Right renal pelvis (tissue), 4 donors: ENCODE data around the gene CDNF. TPM values are rescaled to one million over a fixed set of nuclear protein-coding genes. Genes with fewer than 3 reads are reported as not detected.

Experiments
- DNase-seq, 4 donors: peaks; one replicate each; pipeline ENCODE4 v3.0.0-alpha.2; 2013; ENCODE audit warnings: low read depth in 4 of 4, low spot score in 3 of 4, missing footprints in 1 of 4
- polyA plus RNA-seq, 4 donors: library from polyadenylated mRNA; unstranded; fragments of 120-200 nt; gene quantifications; one replicate each; pipeline ENCODE4 v1.2.1, GENCODE V29; 2013; ENCODE audit not compliant: insufficient read length in 4 of 4

The CDNF gene
- polyA plus RNA-seq, 4 donors, result 2.6 to 4.6 (median 2.8) TPM

DNA sequence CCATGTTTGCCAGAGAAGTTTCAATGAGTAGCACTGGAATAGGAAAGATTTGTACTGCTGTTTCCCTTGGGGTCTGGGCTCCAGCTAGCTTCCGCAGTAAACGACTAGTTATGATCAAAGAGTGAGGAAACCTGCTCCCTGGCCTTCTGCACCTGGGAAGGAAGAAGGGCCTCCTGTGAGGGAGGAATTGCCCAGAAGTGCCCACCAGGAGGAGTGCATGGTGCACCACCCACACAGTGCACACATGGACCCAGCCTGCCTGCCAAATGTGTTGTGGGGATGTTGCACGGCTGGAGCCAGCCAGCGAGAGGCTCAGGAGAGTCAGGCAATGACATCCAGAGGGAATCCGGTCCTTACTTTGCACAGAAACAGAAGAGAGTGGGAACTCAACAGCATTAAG is 36.1 kb downstream of the CDNF start:
- no peak for DNase-seq

DNA sequence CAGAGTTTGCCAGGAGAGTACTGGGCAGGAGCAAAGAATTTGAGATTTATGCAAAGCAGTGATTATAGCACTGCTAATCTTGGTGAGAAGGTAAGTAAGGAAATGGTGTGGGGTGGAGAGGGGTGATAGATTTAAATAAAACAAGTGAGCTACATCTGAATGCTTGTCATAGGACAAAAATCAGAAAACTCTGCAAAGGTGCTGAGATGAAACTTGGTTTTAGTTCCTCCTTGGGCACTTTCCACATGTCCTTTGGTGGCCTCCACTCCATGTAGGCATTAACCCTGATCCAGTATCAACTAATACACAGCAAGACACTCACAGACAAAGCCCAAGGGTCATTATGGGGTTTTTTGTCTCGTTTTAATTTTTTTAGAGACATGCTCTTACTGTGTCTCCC is 37.4 kb downstream of the CDNF start:
- no peak for DNase-seq

DNA sequence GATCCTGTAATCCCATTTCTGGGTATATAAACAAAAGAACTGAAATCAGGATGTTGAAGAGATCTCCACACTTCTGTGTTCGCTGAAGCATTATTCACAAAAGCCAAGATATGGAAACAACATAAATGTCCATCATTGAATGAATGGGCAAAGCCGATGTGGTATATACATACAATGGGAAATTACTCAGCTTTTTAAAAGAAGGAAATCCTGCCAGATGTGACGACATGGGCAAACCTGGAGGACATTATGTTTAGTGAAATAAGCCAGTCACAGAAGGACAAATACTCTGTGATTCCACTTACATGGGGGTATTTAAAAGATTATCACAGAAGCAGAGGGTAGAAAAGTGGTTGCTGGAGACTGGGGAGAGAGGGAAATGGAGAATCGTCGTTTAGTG is 39.2 kb downstream of the CDNF start:
- DNase-seq, result no peak

DNA sequence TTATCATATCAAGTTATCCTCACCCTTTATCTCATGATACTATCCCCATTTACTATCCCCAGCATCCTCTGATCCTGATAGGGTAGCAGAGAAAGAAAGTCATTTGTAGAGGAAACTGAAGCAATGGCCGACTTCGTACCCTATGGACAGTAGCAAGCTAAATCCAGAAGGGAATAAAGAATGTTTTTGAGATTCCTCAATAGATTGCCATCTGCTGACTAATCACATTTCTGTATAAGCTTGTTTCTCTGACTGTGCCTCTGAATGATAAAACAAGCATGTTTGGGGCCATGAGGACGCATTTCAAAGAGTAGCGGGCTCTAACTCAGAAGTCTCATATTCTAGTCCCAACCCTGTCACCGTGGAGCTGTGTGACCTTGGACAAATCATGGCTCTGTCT is 49.9 kb downstream of the CDNF start:
- DNase-seq, result no peak

DNA sequence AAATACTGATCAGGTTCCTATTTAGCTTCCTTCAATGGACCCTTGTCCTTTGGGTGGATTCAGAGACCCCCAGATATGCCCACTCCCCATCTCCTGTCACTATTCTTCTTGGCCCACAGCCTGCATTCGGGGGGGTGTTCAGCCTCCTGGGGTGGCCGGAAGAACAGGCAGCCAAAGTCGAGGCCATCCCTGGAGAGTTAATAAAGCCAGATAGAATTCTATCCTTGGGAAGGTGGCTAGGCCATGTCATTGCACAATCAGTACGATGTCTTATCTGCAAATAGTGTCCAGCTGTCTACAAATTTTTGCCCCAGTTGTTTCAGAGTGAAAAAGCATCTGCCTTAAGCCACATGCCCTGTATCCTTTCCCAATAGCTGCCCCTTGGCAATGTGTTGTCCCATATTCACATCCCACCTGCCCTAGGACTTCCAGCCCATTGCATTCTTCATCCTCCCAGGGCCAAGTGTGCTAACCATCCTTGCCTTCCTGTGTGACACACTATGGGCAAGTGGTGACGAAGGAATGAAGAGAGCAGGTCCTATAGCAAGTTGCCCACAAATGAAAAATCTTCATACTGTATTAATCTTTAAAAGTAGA is 53.3 kb downstream of the CDNF start:
- DNase-seq, result no peak

DNA sequence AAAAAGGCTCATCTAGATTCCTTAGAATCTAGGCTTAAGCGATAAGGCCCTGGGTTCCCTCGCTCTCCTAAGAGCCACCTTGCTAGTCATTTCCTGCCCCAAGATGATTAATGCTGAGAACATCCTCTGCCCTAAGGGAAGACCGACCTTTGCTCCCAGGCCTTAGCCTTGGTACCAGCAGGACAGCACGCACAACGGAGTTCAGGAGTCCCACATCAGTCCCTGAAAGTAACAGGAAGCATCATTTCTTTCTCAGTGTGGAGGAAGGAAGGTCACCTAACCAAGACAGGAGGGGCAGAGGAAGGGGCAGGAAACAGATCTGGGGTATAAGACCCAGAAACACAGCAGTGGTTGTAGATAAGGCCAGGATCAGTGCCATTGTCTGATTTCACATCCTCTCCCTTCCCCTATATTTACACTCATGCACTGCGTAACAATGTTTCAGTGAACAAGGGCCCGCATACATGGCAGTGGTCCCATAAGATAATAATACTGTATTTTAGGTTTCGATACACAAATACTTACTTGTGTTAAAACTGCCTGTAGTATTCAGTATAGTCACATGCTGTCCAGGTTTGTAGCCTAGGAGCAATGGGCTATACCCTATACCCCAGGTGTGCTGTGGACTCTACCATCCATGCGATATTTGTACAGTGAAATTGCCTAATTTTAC is 55.0 kb downstream of the CDNF start:
- DNase-seq, result no peak

DNA sequence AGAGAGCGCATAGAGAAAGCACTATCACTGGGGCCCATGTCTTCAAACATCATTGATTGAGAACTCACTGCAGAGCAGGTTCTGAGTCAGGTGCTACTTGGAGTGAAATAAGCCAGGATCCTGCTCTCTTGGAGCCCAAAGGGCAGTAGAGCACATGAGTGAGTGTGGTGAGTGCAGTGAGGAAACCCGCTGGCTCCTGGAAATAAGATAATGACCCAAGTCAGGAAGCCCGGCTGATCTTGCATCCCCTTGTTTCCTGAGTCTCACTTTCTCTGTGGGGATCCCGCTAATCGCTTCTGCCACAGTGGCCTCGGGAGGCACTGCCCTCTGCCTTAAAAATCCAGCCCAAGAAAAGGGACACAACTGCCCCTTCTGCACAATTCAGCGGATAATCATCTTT is 56.1 kb downstream of the CDNF start:
- no peak for DNase-seq

DNA sequence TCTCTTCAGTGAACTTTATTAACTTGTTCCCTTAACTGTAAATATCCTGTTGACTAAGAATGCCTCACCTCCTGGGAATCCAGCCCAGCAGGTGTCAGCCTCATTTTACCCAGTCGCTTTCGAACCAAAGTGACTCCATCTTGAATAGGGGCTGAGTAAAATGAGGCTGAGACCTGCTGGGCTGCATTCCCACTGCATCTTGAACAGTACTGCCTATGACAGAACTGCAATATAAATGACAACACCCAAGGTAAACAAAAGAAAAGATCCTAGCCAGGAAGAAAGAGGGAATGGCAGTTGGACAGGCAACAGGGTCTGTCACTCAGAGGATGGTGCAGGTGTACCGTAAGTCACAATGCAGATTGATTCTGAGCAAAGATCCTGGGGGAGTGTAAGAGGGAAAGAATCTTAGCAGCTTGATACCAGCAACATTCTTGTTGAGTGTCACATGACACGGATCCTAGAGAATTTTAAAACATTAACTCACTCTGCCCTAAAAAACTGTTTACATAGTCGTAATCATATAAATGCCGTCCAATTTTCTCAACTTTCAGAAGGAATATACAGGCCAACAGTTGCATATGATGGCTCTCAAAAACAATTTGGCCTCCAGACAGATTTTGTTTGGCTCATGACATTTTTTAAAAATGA is 58.7 kb downstream of the CDNF start:
- DNase-seq, result no peak

DNA sequence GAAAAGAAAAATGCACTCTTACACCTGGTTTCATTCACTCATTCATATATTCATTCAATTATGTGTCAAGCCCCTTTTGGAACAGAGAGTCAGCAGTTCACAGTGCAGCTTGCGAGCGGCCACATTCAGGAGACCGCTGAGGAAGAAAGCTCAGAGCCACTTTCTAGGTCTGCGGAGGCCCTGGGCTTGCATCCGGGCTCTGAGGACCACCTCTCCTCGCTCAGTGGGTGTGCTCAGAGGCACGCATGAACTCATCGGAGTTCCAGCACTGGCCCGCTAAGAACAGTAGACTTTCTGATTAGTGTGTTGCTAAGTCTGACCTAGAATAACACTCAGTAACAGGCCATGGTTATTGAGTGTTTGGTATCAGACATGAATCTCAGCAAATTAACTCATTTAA is 61.3 kb downstream of the CDNF start:
- no peak for DNase-seq

DNA sequence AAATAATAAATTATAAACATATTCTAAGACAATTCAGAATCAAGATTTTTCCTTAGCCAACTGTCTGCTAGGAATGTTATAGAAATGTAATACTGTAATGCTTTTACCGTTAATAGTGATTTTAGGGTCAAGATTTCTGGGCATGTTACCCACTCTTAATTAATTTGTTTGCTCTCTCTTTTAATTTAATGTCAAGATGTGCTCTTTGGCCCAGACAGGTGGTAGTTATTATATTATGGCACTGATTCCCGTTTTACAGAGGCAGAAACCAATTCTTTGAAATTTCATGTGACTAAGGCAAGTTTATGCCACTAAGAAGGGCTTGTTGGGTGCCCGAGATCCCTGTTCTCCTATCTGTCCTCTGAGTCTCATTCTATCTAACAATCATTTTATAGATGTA is 62.2 kb downstream of the CDNF start:
- no peak for DNase-seq

DNA sequence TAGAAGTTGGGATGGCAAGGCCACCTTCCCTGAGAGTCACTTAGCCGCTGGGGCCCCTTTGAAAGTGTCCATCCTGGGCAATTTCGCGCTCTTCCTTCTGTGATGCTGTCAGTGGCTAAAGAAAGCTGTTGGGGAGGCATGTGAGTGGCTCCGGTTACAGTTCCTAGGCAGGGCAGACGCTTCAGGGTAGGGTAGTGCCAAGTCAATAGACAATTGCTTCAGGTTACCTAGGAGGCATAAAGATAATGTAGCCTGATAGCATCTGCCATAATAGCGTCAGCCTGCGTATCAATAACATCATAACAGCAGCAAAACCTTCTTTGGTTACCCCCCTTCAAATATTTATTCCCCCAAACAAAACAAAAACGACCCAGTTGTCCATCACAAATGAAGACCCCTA is 63.0 kb downstream of the CDNF start, which contains the start of gene FAM107B:
FAM107B (minus strand) TSS at position 101 of the 400 bp plus-strand sequence. CDS start 234 bp downstream, outside the sequence.
- DNase-seq, result no peak

DNA sequence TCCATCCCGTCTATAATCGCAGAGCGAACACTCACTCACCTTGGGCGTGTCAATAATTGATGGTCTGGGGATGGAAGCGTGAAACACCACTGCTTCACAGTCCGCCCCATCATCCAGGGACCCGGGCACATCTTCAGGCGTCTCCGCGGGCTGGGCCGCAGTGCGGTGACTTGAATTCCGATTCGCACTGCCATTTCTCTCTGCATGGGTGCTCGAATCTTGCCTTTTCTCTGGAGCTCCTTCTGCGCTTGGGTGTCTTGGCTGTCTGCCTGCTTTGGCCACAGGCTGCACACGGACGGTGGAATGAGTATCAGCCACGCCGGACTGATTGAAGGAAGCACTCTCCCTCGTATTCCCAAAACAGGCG is 63.6 kb downstream of the CDNF start:
- DNase-seq, result no peak

DNA sequence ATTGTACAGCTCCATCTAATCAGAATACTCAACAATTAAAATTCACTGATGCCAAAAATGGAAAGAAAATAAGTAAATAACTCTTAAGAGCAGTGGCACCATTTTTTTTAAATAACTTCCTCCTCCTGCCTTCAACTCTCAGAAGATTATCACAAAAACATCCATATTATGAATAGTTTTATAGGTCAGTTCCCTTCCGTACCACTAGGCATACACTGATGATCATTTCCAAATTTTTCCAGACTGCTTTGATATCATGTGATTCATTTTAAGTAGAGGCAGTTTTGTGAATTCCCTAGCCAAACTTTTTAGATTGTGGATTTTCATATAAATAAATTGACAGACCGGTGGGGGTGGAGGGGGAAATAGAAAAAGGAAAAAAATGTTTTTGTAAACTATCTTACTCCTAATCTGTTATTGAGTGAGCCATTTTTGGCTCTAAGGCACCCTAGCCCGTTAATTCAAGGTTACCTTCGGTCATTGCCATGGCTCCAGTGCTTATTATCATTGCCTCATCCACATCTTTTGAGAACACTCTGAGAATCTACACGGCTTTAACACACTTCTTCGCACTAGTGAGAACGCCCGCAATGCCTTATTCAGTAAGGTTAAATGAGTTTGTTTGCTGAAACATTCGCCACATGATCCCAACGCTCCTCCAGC is 64.2 kb downstream of the CDNF start:
- no peak for DNase-seq

DNA sequence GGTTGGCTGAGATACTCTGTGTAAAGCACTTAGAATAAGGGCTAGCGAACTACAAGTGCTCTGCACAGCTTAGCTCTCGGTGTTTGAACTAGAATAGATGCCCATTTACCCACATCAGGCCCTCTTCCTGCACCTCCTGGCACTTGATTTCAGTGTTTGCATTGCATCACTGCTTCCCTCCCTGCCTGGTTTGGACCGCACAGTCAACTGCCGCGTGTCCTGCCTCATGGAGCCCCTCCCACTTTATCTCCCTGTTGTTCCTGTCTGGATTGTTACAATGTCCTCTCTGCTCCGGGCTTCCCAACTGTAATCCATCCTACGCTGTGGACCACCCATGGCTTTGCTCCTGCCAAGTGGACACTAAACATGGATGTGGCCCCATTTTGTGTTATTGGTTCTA is 65.4 kb downstream of the CDNF start:
- DNase-seq, result no peak

DNA sequence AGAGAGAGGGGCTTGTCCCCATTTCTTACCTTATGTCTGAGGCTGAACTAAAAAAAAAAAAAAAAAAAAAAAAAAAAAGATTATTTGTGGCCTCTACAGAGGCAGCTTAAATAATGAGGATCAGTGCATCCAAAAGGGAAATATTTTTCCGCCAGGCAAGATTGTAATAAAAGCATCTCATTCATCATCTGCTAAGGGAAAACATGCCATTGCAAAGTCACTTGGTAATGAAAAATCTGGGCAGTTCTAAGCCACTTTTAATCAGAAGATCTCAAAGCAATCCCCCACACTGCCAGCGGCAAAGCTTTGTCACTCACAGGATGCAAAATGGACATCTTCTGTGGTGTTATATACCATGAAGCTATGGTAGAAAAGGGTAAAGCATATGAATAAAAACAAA is 66.9 kb downstream of the CDNF start:
- no peak for DNase-seq

Other genes starting within 250 kb of the CDNF start
- gene FAM107B, start 63.1 kb downstream of the CDNF start, polyA plus RNA-seq, result 100 to 1,000 TPM in 3 of 4 donors, 10 to 100 TPM in 1; 85.6 to 118 (median 114) TPM
- gene HSPA14, start 269 bp upstream of the CDNF start, polyA plus RNA-seq, result 10 to 100 TPM; 17.2 to 23.2 (median 20.8) TPM
- gene MSANTD7, start 269 bp upstream of the CDNF start, polyA plus RNA-seq, result 10 to 100 TPM; 16.6 to 19.7 (median 17.2) TPM
- gene SUV39H2, start 40.8 kb upstream of the CDNF start, polyA plus RNA-seq, result 10 to 100 TPM; 18.1 to 27.4 (median 23.4) TPM
- gene DCLRE1C, start 116.1 kb upstream of the CDNF start, polyA plus RNA-seq, result 10 to 100 TPM; 13.7 to 17.5 (median 14.5) TPM
- gene MEIG1, start 121.4 kb upstream of the CDNF start, polyA plus RNA-seq, result 1 to 10 TPM in 3 of 4 donors, under 1 TPM in 1; 0.84 to 1.9 (median 1.5) TPM
- gene OLAH, start 205.9 kb upstream of the CDNF start, polyA plus RNA-seq, result under 1 TPM; 0.29 to 0.96 (median 0.64) TPM